Sigmoid colon (tissue), 4 donors: Measurements from ENCODE around the gene CLSTN2.

ENCODE experiments used
- CTCF ChIP-seq, 4 experiments: fragments of 450-650 bp in 3 of 4; fragments of 200-600 bp in 1 of 4; IDR thresholded peaks; one replicate each; pipeline ENCODE4 v1.5.1; 2016 to 2019; ENCODE audit warnings: antibody characterized with exemption in 4 of 4, mild to moderate bottlenecking in 3 of 4, moderate library complexity in 2 of 4
- POLR2AphosphoS5 ChIP-seq, 4 donors: sonication (generic); formaldehyde crosslinking; IDR thresholded peaks; one replicate each; pipeline ENCODE4 v1.6.1; 2017; ENCODE audit warnings: antibody characterized with exemption in 4 of 4

GRCh38 chr3:140396110-140396509 is 461.1 kb downstream of the CLSTN2 start:
- TF ChIP-seq CTCF (IDR thresholded peaks at IDR 0.05) (no peak), POLR2AphosphoS5 (IDR thresholded peaks at IDR 0.05) (no peak)
